Chondrocyte (in vitro differentiated cells): ENCODE measurements around the gene ZNF414. TPM values are rescaled to one million over a fixed set of nuclear protein-coding genes. Genes with fewer than 3 reads are reported as not detected.

Experiments used
- DNase-seq: peaks from one replicate; pipeline ENCODE4 v3.0.0; 2021; ENCODE audit warnings: mixed read lengths, low spot score
- H3K27ac Mint-ChIP-seq: one replicate; pipeline ENCODE4 v1.8.0; 2021; ENCODE audit warnings: mild to moderate bottlenecking, moderate library complexity, mixed read lengths; ENCODE audit not compliant: unreplicated experiment
- H3K27me3 Mint-ChIP-seq: 2 replicates; pipeline ENCODE4 v1.8.0; 2021; ENCODE audit warnings: low read depth, mixed read lengths
- H3K36me3 Mint-ChIP-seq: 2 replicates; pipeline ENCODE4 v1.8.0; 2021; ENCODE audit warnings: low read depth, mixed read lengths
- H3K4me1 Mint-ChIP-seq: 2 replicates; pipeline ENCODE4 v1.8.0; 2021; ENCODE audit warnings: low read depth, mild to moderate bottlenecking, mixed read lengths
- H3K4me3 Mint-ChIP-seq: one replicate; pipeline ENCODE4 v1.8.0; 2021; ENCODE audit warnings: mild to moderate bottlenecking, moderate library complexity, mixed read lengths; ENCODE audit not compliant: unreplicated experiment
- H3K9me3 Mint-ChIP-seq: 2 replicates; pipeline ENCODE4 v1.8.0; 2021; ENCODE audit warnings: low read depth, mixed read lengths
- CTCF ChIP-seq: fragments of 200-600 bp; sonication (generic); IDR thresholded peaks from 2 replicates; pipeline ENCODE4 v1.5.0; 2021; ENCODE audit warnings: antibody characterized with exemption, mild to moderate bottlenecking, moderate library complexity
- total RNA-seq: library from RNA; stranded (reverse); gene quantifications from 3 replicates; pipeline ENCODE4 v1.2.1, GENCODE V29; 2021

The ZNF414 gene
- total RNA-seq, 1 donor from 2014 or later: 26.8 TPM

GRCh38 chr19:8537099-8537498 lies 23.1 kb upstream of the ZNF414 start:
- Mint-ChIP-seq H3K36me3 (peaks cover 2% of the 10 kb centered on the region), H3K27ac (no peak overlapping the region), H3K9me3 (no peaks in the 10 kb centered on the region), H3K27me3 (no peaks in the 10 kb centered on the region), H3K4me3 (no peak overlapping the region), H3K4me1 (no peaks in the 10 kb centered on the region)
- no peak for TF ChIP-seq CTCF
- no peak for DNase-seq

- no peaks in the 10 kb centered on the region for H3K4me1 Mint-ChIP-seq
- H3K27me3 Mint-ChIP-seq: no peaks in the 10 kb centered on the region
- TF ChIP-seq CTCF: no peak
- no peak overlapping the region for H3K4me3 Mint-ChIP-seq
- DNase-seq: no peak
- H3K9me3 Mint-ChIP-seq: no peaks in the 10 kb centered on the region
- no peaks in the 10 kb centered on the region for H3K36me3 Mint-ChIP-seq
- H3K27ac Mint-ChIP-seq: no peak overlapping the region
Observed at GRCh38 chr19:8536282-8536681, 22.3 kb upstream of the ZNF414 start.

- Mint-ChIP-seq H3K4me3 (no peak overlapping the region), H3K4me1 (peaks cover 13% of the 10 kb centered on the region), H3K9me3 (no peaks in the 10 kb centered on the region), H3K27me3 (no peaks in the 10 kb centered on the region), H3K36me3 (peaks cover 6% of the 10 kb centered on the region), H3K27ac (no peak overlapping the region)
- DNase-seq: no peak
- TF ChIP-seq CTCF: no peak
Observed at GRCh38 chr19:8532225-8532624, 18.3 kb upstream of the ZNF414 start.

GRCh38 chr19:8531470-8531869 lies 17.5 kb upstream of the ZNF414 start:
- no peaks in the 10 kb centered on the region for H3K27me3 Mint-ChIP-seq
- no peak overlapping the region for H3K27ac Mint-ChIP-seq
- H3K4me3 Mint-ChIP-seq: no peak overlapping the region
- peaks cover 20% of the 10 kb centered on the region for H3K4me1 Mint-ChIP-seq
- H3K36me3 Mint-ChIP-seq: peaks cover 8% of the 10 kb centered on the region
- no peak for DNase-seq
- H3K9me3 Mint-ChIP-seq: no peaks in the 10 kb centered on the region
- no peak for TF ChIP-seq CTCF

GRCh38 chr19:8530061-8530679 lies 16.2 kb upstream of the ZNF414 start:
- TF ChIP-seq CTCF: no peak
- no peak overlapping the region for H3K27ac Mint-ChIP-seq
- H3K27me3 Mint-ChIP-seq: no peaks in the 10 kb centered on the region
- H3K4me1 Mint-ChIP-seq: peaks cover 20% of the 10 kb centered on the region
- H3K36me3 Mint-ChIP-seq: peaks cover 8% of the 10 kb centered on the region
- H3K9me3 Mint-ChIP-seq: no peaks in the 10 kb centered on the region
- DNase-seq: no peak
- H3K4me3 Mint-ChIP-seq: no peak overlapping the region
